NCI-H524 treated with DMSO at 0.1 percent for 48 hours (cell line): ENCODE measurements around the gene KRT86.
"Not testable (repeated sequence)": the region's sequence is repeated elsewhere in the genome, so short reads cannot be mapped to it uniquely, and the experiment has no call there.

ENCODE experiments used
- DNase-seq: peaks from one replicate; lab custom pipeline; 2025; lab: John Stamatoyannopoulos, UW

The KRT86 gene

GRCh38 chr12:52294803-52295202 lies 20.4 kb downstream of the KRT86 start:
- no peak for DNase-seq

- no peak for DNase-seq
Observed at GRCh38 chr12:52295663-52296062, 21.2 kb downstream of the KRT86 start.

GRCh38 chr12:52296572-52297215 lies 22.2 kb downstream of the KRT86 start:
- no peak for DNase-seq

GRCh38 chr12:52298677-52299190 lies 24.3 kb downstream of the KRT86 start:
- no peak for DNase-seq

- no peak for DNase-seq
Observed at GRCh38 chr12:52300796-52301691, 26.6 kb downstream of the KRT86 start.

GRCh38 chr12:52301721-52302120 lies 27.3 kb downstream of the KRT86 start:
- not testable (repeated sequence) for DNase-seq

- not testable (repeated sequence) for DNase-seq
Observed at GRCh38 chr12:52302242-52302914, 27.9 kb downstream of the KRT86 start.

GRCh38 chr12:52304941-52305411 lies 30.5 kb downstream of the KRT86 start:
- DNase-seq = not testable (repeated sequence)

- no peak for DNase-seq
Observed at GRCh38 chr12:52305921-52306705, 31.7 kb downstream of the KRT86 start.

GRCh38 chr12:52306731-52307130 lies 32.3 kb downstream of the KRT86 start:
- no peak for DNase-seq

GRCh38 chr12:52307836-52308805 lies 33.7 kb downstream of the KRT86 start:
- DNase-seq = peak; percentile 41

GRCh38 chr12:52308806-52309425 lies 34.5 kb downstream of the KRT86 start:
- DNase-seq = no peak

GRCh38 chr12:52310622-52311284 lies 36.3 kb downstream of the KRT86 start:
- no peak for DNase-seq

- DNase-seq = no peak
Observed at GRCh38 chr12:52311285-52311648, 36.8 kb downstream of the KRT86 start.

- DNase-seq = no peak
Observed at GRCh38 chr12:52312086-52312485, 37.6 kb downstream of the KRT86 start.

GRCh38 chr12:52313461-52313860 lies 39.0 kb downstream of the KRT86 start:
- DNase-seq = no peak

- no peak for DNase-seq
Observed at GRCh38 chr12:52313926-52314325, 39.5 kb downstream of the KRT86 start.

GRCh38 chr12:52314511-52314910 lies 40.1 kb downstream of the KRT86 start:
- DNase-seq = no peak

GRCh38 chr12:52315721-52316120 lies 41.3 kb downstream of the KRT86 start:
- not testable (repeated sequence) for DNase-seq
